HL-60/S4 treated with retinoic acid at 250 ng/mL for 4 days and 3 days (cell line): ENCODE measurements around the gene ZNF566.
"Not testable (repeated sequence)": the region's sequence is repeated elsewhere in the genome, so short reads cannot be mapped to it uniquely, and the experiment has no call there.

Source experiments
- in situ Hi-C: fragments of 300-500 bp; cut with MboI; formaldehyde crosslinking; loops from 2 replicates; pipeline ENCODE4 v1.7.0; 2022; ENCODE audit warnings: low sequenced_read_pairs

Gene ZNF566

DNA sequence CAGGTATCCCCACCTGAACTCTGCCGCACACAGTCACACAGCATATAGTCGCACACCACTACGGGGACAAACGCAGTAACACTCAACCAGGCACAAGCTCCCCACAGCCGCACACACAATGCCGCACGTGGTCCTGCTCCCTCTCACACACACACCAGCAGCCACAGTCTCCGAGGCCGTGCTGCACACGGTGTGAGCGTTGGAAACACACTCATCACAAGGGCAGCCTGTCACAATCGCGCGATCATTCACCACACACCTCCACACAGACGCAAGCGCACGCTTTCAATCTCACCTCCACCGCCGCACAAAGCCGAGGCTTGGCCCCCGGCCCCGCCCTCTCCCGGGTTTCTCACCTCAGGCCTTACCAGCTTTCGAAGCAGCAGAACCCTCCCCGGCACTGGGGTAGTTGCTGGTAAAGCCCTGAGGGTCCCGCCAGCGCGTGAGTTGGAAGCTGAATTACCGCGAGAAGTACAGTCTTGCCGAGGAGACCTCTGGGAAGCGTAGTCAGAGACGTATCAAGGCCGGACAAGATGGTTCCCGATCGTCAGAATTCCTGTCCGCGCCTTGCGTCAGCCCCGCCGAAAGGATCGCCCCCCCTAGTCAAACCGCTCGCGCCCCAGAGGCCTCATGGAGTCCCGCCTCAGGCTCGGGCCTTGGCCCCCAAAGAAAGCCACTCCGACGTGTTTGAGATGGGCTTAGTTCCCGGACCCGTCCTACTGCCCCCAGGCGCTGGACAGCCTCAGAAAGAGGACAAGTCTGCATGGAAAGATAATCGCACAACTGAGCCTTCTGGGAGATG, at the start of gene ZNF566:
Gene ZNF566, minus strand, starts transcription at position 444 of the 802 bp plus-strand sequence. CDS start 13,004 bp downstream, outside the sequence.
- in situ Hi-C loops, result no loop called here

DNA sequence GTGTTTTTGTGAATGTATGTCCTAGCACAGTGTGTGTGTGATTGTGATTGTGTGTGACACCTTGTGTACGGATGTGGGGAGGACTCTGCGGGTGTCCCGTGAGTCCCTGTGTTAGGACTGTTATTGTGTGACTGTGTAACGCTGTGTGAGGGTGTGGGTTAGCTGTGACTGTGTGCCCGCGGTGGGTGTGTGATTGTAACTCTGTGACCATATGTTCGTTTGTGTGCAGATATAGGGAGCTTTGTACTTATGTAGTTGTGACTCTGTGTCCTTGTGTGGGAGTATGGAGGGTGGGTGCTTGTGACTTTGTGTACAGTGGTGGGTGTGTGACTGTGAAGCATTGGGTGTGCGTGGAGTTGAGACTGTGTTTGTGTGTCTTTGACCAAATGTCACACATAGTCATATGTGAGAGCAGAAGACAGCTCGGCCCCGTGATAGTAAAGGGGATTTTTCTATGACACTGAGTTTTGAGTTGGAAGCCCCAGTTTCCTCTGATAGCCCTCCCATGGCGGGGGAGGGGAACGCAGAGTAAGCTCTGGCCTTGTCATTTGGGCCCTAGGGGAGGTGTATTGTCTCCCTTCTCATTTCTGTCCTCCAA, 39.7 kb upstream of the ZNF566 start:
- in situ Hi-C loops, result no loop called here

DNA sequence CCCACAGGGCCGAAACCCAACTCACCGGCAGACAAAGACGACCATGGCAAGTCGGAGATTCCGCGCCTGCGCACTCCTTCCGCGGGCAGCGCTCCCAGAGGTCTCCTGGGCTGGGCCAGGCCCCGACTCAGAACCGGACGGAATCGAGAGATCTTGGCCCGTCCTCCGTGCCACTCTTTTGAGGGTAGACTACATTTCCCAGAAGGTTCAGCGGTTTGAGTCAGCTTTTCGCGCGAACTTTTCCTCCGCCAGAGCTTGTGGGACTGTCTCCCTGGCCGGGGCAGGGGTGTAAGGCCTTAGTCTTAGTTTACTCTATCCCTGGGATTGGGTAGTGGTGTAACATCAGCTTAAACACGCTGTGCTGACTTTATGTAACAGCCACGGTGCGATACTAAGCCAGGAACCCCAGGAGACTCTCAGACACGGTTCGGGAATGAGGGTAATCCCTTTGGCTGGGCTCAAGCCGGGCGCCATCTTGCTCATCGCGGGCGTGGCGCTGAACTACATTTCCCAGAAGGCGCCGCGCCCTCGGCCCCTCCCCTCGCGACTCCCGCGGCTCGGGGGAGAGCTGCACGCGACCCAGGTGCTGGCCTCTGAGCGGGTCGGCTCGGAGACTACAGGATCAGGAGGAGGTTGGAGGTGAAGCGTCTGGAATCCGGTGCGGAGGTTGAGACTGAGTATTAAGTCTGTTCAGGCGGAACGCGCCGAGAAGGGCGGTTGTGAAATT, 39.0 kb upstream of the ZNF566 start, which contains the start of gene ZNF260:
Gene ZNF260, minus strand, starts transcription at position 78 of the 727 bp plus-strand sequence. CDS start 13,033 bp downstream, outside the sequence.
- in situ Hi-C loops, result no loop called here

DNA sequence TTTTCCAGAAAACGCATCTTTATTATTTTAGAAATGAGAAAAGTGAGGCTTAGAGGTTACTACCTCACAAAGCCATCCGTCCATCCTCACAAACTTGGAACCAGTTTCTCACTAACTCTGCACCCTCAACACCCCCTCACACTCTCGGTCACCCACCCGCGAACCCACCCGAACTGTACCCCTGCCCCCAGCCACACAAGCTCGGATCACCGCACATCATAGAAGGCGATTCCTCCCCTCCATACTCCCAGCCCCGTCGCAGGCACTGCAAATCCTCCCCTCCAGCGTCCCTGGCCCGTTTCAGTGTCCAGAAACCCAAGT, 38.5 kb upstream of the ZNF566 start:
- in situ Hi-C loops, result no loop called here

DNA sequence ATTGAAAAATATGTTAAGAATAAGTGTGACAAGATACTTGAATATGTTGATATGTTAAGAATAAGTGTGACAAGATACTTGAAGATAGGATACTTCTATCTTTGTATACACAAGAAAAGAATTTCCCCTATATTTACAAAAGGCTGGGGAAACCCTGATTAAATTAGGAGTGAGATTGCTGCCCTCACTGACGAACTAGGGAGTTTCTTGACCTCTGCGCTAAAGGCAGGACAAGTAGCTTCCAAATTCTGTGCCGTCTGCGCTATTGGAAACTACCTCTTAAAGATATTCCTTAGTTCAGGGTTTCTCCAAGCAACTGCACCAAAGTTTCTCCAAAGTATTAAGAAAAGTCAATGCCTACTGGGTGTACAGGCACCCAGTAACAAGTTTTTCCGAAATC, 38.0 kb upstream of the ZNF566 start:
- in situ Hi-C loops, result no loop called here

DNA sequence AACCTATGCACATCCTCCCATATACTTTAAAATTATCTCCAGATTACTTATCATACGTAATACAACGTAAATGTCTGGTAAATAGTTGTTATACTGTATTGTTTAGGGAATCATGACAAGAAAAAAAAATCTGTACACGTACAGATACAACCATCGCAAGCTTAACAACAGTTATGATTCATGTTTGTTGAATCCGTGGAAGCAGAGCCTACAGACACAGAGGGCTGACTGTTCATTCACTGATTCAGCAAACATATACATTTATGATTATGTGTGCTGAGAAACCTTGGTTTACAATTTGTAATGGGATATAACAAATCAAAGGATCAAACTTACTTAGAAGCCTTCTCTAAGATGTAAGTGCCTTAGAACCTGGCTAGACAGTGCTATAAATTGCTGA, 37.2 kb upstream of the ZNF566 start:
- in situ Hi-C loops, result no loop called here

DNA sequence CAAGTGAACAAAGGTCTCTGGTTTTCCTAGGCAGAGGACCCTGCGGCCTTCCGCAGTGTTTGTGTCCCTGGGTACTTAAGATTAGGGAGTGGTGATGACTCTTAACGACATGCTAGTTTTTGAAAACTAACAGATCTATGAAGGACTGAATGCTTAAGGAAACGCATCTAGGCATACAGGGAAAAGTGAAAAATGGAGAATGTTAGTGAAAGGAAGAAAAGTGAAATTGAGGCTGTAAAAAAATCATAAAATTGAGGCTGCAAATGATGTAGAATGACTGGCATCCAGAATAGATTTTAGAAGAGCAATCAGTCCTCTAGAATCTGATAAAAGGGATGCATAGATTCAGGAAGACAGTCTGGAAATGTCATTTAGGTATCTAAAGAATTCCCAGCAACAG, 35.3 kb upstream of the ZNF566 start:
- in situ Hi-C loops, result no loop called here

DNA sequence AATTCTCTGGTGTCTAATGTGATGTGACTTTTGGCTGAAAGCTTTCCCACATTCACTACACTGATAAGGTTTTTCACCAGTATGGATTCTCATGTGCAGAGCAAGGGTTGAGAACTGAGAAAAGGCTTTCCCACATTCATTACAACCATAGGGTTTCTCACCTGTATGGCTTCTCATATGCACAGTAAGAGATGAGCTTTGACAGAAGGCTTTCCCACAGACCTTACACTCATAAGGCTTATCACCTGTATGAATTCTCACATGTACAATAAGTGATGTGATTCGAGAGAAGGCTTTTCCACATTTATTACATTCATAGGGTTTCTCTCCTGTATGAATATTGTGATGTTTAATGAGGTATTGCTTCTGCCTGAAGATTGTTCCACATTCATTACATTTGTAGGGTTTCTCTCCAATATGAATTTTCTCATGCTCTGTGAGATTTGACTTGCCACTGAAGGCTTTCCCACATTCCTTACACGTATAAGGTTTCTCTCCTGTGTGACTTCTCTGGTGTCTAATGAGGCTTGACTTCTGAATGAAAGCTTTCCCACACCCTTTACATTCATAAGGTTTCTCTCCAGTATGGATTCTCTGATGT, 24.8 kb upstream of the ZNF566 start:
- in situ Hi-C loops, result no loop called here

DNA sequence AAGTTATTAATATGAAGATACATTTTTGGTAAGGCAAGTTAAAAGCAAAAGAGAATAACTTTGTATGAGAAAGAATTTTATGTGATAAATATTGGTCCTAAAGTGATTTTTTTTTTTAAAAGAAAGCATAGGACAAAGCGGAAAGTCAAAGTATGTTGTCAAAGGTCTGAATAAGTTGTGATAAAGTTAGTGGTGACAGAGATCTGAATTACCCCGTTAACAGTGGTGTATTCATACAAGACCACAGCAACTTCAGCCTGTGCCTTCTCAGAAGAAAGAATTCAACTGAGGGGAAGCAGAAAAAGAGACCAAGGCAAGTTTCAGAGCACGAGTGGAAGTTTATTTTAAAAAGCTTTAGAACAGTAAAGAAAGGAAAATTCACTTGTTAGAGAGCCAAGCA, 19.0 kb upstream of the ZNF566 start:
- in situ Hi-C loops, result no loop called here

DNA sequence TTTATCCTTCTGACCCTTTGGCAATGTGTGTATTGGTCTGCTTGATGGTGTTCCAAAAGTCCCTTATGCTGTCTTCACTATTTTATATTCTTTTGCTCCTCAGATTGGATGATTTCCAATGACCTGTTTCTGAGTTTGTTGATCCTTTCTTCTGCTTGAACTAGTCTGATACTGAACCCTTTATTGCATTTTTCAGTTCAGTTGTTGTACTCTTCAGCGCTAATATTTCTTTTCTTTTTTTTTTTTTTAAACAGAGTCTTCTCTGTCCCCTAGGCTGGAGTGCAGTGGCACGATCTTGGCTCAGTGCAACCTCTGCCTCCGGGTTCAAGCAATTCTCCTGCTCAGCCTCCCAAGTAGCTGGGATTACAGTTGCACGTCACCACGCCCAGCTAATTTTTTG, 12.6 kb upstream of the ZNF566 start:
- in situ Hi-C loops, result no loop called here

DNA sequence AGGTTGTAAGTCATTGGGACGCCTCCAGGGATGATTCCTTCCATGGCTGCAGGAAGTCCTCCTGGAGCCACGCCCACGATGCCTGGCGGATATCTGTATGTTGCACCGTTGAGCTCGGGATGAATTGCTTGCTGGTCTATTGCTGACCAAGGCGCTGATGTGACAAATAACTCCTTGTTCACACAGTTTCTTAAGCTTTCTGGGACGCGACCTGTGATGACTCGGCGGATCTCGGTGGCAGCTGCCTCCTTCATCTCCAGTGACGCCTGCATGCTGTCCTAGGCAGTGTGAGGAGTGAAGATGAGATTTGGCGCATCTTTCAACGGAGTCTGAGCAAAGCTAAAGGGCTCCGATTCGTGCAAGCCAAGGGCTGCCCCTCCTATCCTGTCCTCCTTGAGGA, 7.6 kb upstream of the ZNF566 start:
- in situ Hi-C loops, result no loop called here

DNA sequence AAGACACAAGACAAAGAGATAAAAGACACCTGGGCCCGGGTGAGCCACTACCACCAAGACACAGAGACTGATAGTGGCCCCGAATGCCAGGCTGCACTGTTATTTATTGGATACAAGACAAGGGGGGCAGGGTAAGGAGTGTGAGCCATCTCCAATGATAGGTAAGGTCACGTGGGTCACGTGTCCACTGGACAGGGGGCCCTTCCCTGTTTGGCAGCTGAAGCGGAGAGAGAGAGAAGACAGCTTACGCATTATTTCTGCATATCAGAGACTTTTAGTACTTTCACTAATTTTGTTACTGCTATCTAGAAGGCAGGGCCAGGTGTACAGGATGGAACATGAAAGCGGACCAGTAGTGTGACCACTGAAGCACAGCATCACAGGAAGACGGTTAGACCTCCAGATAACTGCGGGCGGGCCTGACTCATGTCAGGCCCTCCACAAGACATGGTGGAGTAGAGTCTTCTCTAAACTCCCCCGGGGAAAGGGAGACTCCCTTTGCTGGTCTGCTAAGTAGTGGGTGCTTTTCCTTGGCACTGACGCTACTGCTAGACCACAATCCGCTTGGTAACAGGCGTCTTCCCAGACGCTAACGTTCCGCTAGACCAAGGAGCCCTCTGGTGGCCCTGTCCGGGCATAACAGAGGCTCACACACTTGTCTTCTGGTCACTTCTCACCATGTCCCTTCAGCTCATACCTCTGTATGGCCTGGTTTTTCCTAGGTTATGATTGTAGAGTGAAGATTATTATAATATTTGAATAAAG, 3.5 kb upstream of the ZNF566 start:
- in situ Hi-C loops, result not testable (repeated sequence)

DNA sequence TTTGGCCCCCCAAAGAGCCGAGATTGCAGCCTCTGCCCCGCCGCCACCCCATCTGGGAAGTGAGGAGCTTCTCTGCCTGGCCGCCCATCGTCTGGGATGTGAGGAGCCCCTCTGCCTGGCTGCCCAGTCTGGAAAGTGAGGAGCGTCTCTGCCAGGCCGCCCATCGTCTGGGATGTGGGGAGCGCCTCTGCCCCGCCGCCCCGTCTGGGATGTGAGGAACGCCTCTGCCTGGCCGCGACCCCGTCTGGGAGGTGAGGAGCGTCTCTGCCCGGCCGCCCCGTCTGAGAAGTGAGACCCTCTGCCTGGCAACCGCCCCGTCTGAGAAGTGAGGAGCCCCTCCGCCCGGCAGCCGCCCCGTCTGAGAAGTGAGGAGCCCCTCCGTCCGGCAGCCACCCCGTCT, 1.5 kb upstream of the ZNF566 start:
- in situ Hi-C loops, result not testable (repeated sequence)

DNA sequence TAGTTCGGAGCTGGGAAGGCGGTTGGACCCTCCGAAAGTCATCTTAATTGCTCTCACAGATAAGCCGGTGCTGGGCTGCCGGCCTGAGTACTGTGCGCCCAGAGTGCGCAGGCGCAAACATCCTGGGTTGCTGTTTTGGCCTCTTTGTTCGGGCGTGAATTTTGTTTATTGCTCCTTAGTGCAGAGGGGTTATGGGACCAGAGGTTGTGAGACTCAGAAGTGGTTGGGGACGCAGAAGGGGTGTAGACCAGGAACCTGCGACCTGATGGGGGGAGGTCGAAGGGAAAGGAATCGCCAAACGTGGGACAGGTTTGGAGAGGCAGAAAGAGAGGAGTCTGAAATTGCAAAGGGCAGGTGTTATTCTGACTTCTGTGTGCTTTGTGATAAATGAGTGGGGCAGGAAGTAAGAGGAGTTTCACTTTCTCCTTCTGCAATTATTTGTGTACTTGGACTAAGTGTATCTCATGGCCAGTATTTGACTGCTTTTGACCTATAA, 607 bp upstream of the ZNF566 start:
- in situ Hi-C loops, result no loop called here

DNA sequence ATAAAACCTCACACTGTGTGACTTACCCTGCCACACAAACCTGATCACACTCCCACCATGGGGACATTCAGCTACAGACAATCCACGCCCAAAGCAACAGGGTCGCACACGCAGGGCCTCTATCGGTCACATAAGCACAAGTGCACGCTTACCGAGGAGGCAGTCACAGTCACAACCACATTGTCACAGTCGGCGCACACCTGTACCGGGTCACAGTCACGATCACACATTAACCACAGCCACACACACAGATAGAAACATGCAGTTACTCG, 579 bp downstream of the ZNF566 start:
- in situ Hi-C loops, result no loop called here

DNA sequence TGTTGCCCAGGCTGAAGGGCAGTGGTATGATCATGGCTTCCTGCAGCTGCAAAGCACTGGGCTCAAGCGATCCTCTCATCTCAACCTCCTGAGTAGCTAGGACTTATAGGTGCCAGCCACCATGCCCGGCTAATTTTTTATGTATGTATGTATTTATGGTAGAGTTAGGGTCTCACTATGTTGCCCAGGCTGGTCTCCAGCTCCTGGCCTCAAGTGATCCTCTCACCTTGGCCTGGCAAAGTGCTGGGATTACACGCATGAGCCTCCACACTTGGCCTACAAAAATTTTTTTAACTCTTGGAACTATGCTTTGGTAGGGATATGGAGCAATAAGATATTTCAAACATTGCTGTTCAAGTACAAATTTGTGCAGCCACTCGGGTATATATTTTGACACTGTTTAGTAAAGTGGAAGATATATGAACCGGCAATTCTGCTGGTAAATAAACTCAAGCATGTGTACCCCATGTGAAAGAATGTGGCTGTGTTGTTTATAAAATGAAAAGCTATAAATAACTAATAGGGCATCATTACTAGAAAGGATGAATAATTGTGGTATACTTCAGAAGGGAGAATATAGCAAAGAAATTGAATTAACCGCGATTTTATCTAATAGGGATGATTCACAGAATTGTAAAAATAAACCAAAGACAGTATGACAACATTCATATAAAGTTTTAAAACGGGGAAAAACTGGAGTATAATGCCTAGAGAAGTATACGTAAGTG, 1.1 kb downstream of the ZNF566 start:
- in situ Hi-C loops, result no loop called here

DNA sequence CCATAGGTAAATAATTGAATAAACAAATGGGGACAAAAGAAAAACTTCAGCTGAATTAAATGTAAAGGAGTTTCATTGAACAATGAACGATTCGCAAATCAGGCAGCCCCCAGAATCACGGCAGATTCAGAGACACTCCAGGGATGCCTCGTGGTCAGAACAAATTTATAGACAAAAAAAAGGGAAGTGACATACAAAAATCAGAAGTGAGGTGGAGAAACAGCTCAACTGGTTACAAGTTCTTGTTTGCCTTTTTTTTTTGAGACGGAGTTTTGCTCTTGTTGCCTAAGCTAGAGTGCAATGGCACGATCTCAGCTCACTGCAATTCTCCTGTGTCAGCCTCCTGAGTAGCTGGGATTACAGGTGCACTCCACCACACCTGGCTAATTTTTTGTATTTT, 5.7 kb downstream of the ZNF566 start:
- in situ Hi-C loops, result no loop called here

DNA sequence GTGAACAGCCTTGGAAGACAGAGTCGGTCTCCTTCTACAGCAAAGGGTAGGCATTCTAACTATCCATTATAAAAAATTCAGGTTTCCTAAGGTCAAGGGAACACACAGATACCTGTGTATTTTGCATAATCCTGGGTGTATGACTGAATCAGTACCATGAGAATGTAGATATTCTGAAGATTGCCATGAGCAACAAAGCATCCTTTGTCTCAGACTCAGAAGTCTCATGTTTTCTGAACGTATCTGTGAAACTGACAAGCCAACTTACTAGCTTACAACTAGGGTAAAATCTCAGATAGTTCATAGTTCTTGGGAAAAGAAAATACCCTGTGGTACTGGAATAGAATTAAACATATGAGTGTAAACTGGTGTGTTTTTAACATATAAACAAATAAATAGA, 6.5 kb downstream of the ZNF566 start:
- in situ Hi-C loops, result no loop called here

DNA sequence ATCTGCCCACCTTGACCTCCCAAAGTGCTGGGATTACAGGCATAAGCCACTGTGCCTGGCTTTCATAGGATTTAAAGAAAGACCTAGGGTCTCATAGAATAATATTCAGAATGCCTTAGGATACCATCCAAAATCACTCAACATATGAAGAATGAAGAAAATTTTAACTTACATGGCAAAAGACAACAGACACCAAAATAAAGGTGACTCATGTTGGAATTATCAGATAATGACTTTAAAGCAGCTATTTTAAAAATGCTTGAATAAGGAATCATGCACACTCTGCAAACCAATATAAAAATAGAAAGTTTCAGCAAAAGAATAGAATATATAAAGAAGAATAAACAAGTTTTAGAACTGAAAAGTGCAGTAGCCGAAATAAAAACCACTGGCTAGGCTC, 29.3 kb downstream of the ZNF566 start:
- in situ Hi-C loops, result no loop called here

DNA sequence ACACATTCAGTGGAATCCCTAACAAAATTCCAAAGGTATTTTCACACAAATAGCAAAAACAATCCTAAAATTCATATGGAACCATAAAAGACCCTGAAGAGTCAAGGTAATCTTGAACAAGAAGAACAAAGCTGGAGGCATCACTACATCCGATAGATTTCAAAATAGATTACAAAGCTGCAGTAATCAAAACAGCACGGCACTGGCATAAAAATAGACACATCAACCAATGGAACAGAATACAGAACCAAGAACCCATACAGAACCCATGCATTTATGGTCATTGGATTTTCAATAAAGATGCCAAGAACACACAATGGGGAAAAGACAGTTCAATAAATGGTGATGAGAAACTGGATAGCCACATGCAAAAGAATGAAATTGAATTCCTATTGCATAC, 32.5 kb downstream of the ZNF566 start:
- in situ Hi-C loops, result no loop called here
